ENCODE results near the gene LRRC52.
A peak's percentile ranks its signal among the peaks of the same experiment; 100 is the strongest.
"Not testable (repeated sequence)": the region's sequence is repeated elsewhere in the genome, so short reads cannot be mapped to it uniquely, and the experiment has no call there.

The LRRC52 gene

GRCh38 chr1:165581926-165582325 lies 38.1 kb downstream of the LRRC52 start:
- DNase-seq (ENCODE audit: low spot score) = no peak

DNA sequence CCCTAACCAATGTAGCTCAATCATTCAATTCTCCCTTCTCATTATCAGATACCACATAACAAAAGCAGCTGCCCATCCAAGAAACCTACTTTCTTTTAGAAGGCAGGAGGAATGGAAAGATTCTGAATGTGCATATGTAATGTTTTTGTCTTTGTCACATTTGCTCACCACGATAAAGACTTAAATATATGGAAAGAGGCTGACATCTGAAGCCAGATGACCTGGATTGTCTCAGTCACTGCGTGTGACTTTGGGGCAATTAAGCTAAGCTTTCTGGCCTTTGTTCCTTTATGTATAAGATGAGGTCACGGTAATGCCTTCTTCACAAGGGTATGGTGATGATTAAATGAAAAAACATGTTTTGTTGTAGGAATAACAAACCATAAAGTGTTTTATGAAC lies 42.6 kb downstream of the LRRC52 start:
- no peak for DNase-seq (ENCODE audit: low spot score)

DNA sequence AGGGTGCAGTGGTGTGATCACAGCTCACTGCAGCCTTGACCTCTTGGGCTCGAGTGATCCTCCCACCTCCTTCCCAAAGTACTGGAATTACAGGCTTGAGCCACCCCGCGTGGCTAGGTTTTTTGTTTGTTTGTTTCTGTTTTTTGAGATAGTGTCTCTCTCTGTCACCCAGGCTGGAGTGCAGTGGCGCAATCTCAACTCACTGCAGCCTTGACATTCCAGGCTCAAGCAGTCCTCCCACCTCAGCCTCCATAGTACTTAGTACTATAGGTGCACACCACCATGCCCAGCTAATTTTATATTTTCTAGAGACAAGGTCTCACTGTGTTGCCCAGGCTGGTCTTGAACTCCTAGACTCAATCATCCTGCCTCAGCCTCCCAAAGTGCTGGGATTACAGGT lies 47.6 kb downstream of the LRRC52 start:
- not testable (repeated sequence) for DNase-seq (ENCODE audit: low spot score)

DNA sequence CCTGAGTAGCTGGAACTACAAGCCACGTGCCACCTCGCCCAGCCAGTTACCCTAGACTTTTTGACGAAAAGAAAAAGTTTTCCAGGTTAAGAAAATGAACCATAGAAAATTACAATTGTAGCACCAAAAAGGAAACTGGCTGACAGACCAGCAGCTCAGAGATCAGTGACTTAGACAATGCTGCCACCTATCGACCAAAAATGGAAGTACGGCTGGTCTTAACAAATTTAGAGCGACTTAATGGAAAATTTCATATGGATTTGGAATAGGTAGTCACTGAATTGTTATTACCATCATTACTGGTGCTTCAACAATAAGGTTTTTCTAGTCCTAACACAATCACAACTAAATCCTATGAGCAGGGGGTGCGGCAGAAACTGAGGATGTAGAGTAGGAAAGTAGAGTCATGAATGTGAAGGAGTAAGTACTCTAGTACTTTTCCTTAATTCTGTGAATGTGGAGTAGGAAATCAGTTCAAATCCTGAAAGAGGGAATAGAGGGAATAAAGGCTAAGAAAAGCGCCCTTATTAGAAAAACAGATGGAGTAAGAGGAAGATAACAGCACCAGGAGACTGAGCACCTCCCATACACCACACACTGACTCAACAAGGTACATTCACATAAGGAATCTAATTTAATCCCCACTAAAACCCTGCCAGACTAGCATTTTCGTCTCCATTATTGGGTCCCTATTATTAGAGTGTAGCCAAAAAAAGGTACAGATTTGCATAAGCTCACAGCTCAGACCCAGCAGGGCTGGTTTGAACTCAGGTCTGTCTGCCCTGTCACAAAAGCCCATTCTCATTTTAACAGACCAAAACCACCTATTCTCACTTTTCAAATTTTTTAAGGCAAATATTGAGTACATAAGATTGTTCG lies 49.4 kb downstream of the LRRC52 start:
- DNase-seq (ENCODE audit: low spot score) = peak; percentile 73

DNA sequence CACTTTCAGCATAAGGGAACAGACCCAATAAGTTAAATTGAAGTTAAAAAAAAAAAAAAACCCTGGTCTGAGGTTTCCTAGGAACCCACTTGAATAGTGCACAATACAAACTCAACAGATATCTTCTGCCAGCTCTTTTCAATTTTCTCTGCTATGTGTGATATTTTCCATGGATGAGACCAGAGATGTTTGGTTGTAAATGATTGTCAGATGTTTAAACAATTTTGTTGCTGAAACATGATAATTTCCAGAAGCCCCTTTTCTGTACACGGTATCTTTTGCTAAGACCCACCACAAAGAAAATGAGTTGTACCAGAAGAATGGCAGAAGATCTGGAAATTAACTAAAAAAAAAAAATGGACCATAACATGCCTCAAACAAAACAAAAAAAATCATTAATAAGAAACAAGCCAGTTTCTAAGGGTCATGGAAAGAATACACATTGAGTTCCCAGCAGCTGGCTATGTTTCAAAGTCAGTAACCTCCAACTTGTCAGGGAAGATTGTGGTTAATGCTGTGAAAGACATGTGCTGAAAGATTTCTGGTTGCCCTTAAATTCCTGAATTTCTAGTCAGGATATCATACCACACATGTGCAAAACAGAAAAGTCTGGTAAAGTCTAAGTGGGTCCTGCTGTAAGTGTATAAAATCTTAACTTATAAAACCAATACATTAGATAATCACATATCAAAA lies 51.6 kb downstream of the LRRC52 start:
- no peak for DNase-seq (ENCODE audit: low spot score)

DNA sequence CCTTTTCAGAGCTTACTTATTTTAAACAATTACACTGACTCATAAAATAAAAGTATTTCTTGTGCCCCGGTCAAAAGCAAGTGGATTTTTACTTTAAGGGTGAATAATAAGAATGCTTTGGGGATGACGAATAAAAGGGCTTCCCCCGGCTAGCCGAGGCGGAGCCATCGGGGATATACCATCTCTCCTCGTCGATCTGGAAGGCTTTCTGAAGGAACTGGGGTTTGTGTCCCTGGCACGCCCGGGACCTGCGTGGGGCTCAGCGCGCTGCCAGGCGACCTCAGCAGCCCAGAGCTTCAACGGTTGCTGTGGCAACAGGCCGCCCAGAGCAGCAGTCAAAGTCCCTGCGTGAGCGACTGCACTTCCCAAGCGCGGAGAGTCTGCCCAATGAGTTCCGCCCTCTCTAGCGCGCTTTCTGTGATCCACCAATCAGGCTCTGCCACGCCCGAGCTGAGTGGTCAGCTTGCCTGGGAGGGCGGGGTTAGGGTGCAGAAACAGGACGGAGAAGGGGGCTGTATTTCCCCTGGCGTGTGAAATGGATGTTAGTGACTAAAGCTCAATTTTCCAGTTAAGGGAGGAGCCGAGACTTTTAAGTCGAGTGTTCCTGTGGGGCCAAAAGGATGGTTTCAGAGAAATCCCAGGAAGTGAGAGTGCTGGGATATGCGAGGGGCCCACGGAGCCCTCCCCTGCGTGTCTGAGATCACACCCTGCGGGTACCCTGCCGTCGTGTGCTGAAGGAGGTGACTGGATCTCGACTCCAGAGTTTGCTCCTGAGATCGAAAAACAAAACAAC lies 54.3 kb downstream of the LRRC52 start:
- DNase-seq (ENCODE audit: low spot score) = peak; percentile 96

DNA sequence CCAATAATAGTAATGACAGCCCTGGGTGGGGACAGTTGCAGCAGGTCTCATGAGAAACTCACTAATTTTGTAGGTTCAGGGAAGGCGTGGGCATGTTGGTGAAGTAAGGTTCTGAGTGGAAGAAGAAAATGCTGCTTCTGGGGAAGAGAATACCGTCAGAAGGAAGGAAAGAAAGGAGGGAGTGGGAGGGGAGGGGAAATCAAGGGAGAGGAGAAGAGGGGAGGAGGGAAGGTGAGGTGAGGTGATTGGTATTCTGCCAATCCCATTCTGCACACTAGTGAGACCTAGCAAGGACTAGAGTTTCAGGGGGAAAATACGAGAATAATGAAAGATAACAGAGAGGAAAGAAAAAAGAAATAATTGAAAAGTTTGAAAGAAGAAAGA lies 54.9 kb downstream of the LRRC52 start:
- DNase-seq (ENCODE audit: low spot score) = no peak

DNA sequence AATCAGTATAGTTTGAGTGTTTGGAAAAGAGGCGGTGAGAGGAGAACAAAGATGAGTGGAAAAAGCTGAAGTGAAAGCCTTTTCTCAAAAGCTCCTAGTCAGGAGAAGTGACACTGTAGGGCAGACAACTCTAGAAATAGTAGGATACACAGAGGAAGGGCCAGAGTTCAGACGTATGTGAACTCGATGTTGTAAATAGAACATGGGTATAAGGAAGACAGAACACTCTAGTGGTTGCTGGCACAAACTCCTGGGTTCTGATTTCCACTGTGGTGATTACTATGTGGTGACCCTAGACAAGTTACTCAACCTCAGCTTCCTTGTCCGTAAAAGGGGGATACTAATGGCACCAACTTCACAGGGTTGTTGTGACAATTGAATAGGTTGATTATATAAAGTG lies 57.0 kb downstream of the LRRC52 start:
- no peak for DNase-seq (ENCODE audit: low spot score)

DNA sequence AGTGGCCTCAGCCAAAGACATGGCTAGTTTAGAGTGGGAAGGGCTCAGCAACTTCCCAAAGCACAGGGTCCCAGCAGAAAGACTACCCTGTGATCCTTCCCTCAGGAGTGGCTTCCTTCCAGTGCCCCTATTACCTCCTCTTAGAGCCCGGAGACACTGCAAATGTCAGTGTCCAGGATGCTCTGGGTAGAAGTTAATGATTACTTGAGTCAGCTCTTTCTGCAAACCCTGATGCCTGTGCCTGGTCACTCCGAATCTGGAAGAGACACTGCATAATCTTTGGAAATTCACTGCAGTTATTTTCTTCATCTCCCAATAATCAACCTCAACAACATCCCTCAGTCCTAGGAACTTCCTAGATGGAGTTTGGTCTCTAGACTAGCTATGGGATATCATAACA lies 60.0 kb downstream of the LRRC52 start:
- DNase-seq (ENCODE audit: low spot score) = no peak

DNA sequence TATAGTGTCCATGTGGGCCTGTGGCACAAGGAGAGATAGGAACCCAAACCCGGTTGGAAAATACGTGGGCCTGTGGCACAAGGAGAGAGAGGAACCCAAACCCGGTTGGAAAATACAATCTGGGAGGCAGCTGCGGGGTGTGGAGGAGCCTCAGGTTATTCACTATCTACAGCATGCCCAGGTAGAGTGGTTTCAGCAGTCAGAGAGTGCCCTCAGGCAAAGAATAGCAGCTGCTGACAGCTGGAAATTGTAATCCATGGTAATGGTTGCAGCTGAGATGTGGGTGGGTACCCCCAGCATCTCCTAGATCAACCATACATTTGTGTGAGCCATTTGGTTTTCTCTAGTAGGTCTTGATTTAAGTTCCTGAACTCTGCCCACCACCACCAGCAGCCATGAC lies 61.4 kb downstream of the LRRC52 start:
- no peak for DNase-seq (ENCODE audit: low spot score)

DNA sequence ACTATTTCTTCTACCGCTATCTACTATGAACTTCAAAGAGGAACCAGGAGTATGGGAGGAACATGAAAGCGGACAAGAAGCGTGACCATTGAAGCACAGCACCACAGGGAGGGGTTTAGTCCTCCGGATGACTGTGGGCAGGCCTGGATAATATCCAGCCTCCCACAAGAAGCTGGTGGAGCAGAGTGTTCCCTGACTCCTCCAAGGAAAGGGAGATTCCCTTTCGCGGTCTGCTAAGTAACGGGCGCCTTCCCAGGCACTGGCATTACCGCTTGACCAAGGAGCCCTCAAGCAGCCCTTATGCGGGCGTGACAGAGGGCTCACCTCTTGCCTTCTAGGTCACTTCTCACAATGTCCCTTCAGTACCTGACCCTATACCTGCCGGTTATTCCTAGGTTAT lies 62.9 kb downstream of the LRRC52 start:
- not testable (repeated sequence) for DNase-seq (ENCODE audit: low spot score)

DNA sequence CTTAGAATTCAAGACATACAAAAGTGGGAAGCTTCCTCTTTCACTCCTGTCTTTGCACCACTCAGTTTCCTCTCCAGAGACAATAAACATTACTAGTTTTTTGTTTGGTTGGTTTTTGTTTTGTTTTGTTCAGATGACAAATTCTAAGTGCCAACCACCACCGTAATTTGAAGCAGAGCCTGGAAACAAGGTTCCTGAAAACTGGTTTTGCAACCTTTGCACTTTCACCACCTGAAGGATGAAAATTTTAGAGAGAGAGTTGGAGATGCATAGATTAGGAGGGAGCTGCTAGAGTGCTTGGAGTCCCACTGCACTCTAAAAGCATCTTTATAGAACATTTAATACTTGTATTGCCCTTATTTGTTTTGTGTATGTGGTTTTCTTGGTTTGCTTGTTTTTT lies 67.1 kb downstream of the LRRC52 start:
- no peak for DNase-seq (ENCODE audit: low spot score)

DNA sequence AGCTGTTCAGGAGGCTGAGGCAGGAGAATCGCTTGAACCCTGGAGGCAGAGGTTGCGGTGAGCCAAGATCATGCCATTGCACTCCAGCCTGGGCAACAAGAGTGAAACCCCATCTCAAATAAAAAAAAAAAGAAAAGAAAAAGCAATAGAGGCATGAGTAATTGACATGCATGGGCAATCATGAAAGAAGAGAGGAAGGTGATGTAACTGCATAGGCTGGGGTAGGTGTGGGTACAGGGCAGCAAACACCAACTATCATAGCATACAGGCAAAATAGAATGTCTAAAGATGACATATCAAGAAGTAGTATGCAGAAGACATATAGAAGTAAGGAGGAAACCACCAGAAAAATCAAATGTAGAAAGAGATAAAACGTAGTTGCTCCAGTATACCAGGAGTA lies 68.3 kb downstream of the LRRC52 start:
- no peak for DNase-seq (ENCODE audit: low spot score)

Measured in AG20443 (cell line).